Osteocyte (in vitro differentiated cells): ENCODE measurements around the gene ISG20. TPM values are rescaled to one million over a fixed set of nuclear protein-coding genes. Genes with fewer than 3 reads are reported as not detected.
A peak's percentile ranks its signal among the peaks of the same experiment; 100 is the strongest.

Experiments used
- DNase-seq: peaks from one replicate; pipeline ENCODE4 v3.0.0; 2021; ENCODE audit warnings: mixed read lengths; ENCODE audit not compliant: unreplicated experiment; ENCODE audit errors: extremely low spot score
- H3K27ac Mint-ChIP-seq: one replicate; pipeline ENCODE4 v1.8.0; 2021; ENCODE audit warnings: mild to moderate bottlenecking, mixed read lengths; ENCODE audit not compliant: unreplicated experiment
- H3K27me3 Mint-ChIP-seq: one replicate; pipeline ENCODE4 v1.8.0; 2021; ENCODE audit warnings: mixed read lengths; ENCODE audit not compliant: unreplicated experiment
- H3K36me3 Mint-ChIP-seq: one replicate; pipeline ENCODE4 v1.8.0; 2021; ENCODE audit warnings: mixed read lengths; ENCODE audit not compliant: unreplicated experiment
- H3K4me1 Mint-ChIP-seq: one replicate; pipeline ENCODE4 v1.8.0; 2021; ENCODE audit warnings: mixed read lengths; ENCODE audit not compliant: unreplicated experiment
- H3K4me3 Mint-ChIP-seq: one replicate; pipeline ENCODE4 v1.8.0; 2021; ENCODE audit warnings: mild to moderate bottlenecking, moderate library complexity, mixed read lengths; ENCODE audit not compliant: unreplicated experiment
- H3K9me3 Mint-ChIP-seq: one replicate; pipeline ENCODE4 v1.8.0; 2021; ENCODE audit warnings: mixed read lengths; ENCODE audit not compliant: unreplicated experiment
- CTCF ChIP-seq: fragments of 200-600 bp; sonication (generic); IDR thresholded peaks from 2 replicates; pipeline ENCODE4 v1.5.0; 2021; ENCODE audit warnings: antibody characterized with exemption, mild to moderate bottlenecking, moderate library complexity
- total RNA-seq: library from RNA; stranded (reverse); gene quantifications from 2 replicates; pipeline ENCODE4 v1.2.1, GENCODE V29; 2021

The ISG20 gene
- total RNA-seq, 1 donor from 2014 or later = 10.2 TPM

GRCh38 chr15:88653200-88654064 lies 14.6 kb downstream of the ISG20 start:
- TF ChIP-seq CTCF = no peak
- no peaks in the 10 kb centered on the region for H3K27me3 Mint-ChIP-seq
- no peak overlapping the region for H3K27ac Mint-ChIP-seq

GRCh38 chr15:88654430-88655102 lies 15.8 kb downstream of the ISG20 start:
- TF ChIP-seq CTCF = no peak
- DNase-seq = peak; percentile 79
- H3K4me1 Mint-ChIP-seq = peaks cover 24% of the 10 kb centered on the region
- no peak overlapping the region for H3K27ac Mint-ChIP-seq
- no peaks in the 10 kb centered on the region for H3K9me3 Mint-ChIP-seq
- no peaks in the 10 kb centered on the region for H3K36me3 Mint-ChIP-seq
- no peak overlapping the region for H3K4me3 Mint-ChIP-seq
- H3K27me3 Mint-ChIP-seq = no peaks in the 10 kb centered on the region

More at GRCh38 chr15:88653200-88654064, 14.6 kb downstream of the ISG20 start:
- Mint-ChIP-seq H3K9me3 (no peaks in the 10 kb centered on the region), H3K4me1 (peaks cover 25% of the 10 kb centered on the region), H3K36me3 (no peaks in the 10 kb centered on the region), H3K4me3 (no peak overlapping the region)
- peak; percentile 68 for DNase-seq

- H3K4me1 Mint-ChIP-seq = peaks cover 27% of the 10 kb centered on the region
- no peak overlapping the region for H3K27ac Mint-ChIP-seq
- peak; percentile 79 for DNase-seq
- H3K36me3 Mint-ChIP-seq = no peaks in the 10 kb centered on the region
- H3K9me3 Mint-ChIP-seq = no peaks in the 10 kb centered on the region
- H3K4me3 Mint-ChIP-seq = no peak overlapping the region
- TF ChIP-seq CTCF = no peak
- no peaks in the 10 kb centered on the region for H3K27me3 Mint-ChIP-seq
Observed at GRCh38 chr15:88655103-88655553, 16.3 kb downstream of the ISG20 start.

- H3K27ac Mint-ChIP-seq = no peak overlapping the region
Observed at GRCh38 chr15:88655800-88656488, 17.1 kb downstream of the ISG20 start.

More at GRCh38 chr15:88655800-88656488, 17.1 kb downstream of the ISG20 start:
- Mint-ChIP-seq H3K27me3 (no peaks in the 10 kb centered on the region), H3K9me3 (no peaks in the 10 kb centered on the region), H3K36me3 (no peaks in the 10 kb centered on the region), H3K4me1 (peaks cover 35% of the 10 kb centered on the region), H3K4me3 (no peak overlapping the region)
- no peak for TF ChIP-seq CTCF
- peak; percentile 67 for DNase-seq
